ENCODE results near the gene FRMD1. TPM values are rescaled to one million over a fixed set of nuclear protein-coding genes. Genes with fewer than 3 reads are reported as not detected.

The FRMD1 gene
- total RNA-seq, 4 donors from 2014 or later, result 0.13 TPM; not detected in 3

- DNase-seq, result no peak
- H3K36me3 ChIP-seq, result no peaks in the 10 kb centered on the region
Measured at GRCh38 chr6:168043193-168043847, 35.7 kb downstream of the FRMD1 start.

DNA sequence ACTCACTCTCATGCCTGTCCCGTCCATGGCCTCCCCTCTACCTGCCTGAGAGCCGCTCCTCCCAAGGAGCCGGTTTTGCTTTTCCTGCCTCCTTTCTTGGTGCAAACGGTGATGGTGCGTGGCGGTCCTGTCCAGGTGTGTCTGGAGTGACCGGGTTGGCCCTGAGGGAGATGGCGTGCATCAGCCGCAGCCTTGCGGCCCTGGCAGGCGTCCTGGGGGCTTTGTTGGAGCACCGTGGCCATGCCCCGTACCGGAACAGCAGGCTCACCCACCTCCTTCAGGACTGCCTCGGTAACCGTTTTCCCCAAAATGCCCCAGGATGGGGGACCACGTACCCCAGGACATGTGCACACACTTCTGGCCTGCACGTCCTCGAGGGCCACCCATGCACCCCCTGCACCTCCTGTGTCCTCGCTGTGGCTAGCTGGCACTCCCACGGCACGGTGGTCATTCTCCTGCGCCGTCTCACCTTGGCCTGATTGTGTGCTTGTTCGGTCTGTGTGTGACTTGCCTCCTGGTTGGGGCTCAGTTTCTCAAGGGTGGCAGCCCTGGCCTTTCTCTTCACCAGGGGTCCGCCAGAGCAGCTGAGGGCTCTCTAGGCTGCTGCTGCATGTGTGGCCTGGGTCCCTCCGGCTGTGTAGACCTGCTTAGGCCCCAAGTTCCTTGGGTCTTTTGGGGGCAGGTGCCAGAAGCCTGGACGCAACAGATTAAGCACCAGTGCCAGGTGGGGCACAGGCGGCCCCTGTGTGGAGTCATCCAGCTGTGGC, 36.4 kb downstream of the FRMD1 start:
- H3K36me3 ChIP-seq, result no peaks in the 10 kb centered on the region
- no peak overlapping the region for H3K4me3 ChIP-seq (replicated peaks in 1 of 3)
- DNase-seq, result no peak
- TF ChIP-seq CTCF (IDR thresholded peaks at IDR 0.05) (no peak), POLR2A (IDR thresholded peaks at IDR 0.05) (no peak)
- no peaks in the 10 kb centered on the region for H3K9me3 ChIP-seq
- H3K27me3 ChIP-seq, result no peaks in the 10 kb centered on the region
- H3K4me1 ChIP-seq, result peaks cover 0 to 9% of the 10 kb centered on the region in 2 donors
- intact Hi-C loops (cut with DNase I), result no loop called here
- 94 to 98% methylated on average over 16 to 26 of the region's 29 CpGs for WGBS, 2 donors
- no peak overlapping the region for H3K27ac ChIP-seq

More at GRCh38 chr6:168043193-168043847, 35.7 kb downstream of the FRMD1 start:
- no peak overlapping the region for H3K4me3 ChIP-seq (replicated peaks in 1 of 3)
- H3K27ac ChIP-seq, result no peak overlapping the region
- no peak for TF ChIP-seq POLR2A (IDR thresholded peaks at IDR 0.05)
- TF ChIP-seq CTCF (IDR thresholded peaks at IDR 0.05), result no peak
- intact Hi-C loops (cut with DNase I), result no loop called here
- no peaks in the 10 kb centered on the region for H3K9me3 ChIP-seq
- no peaks in the 10 kb centered on the region for H3K27me3 ChIP-seq
- H3K4me1 ChIP-seq, result peaks cover 0 to 9% of the 10 kb centered on the region in 2 donors
- 90 to 91% methylated on average over 10 to 13 of the region's 17 CpGs for WGBS, 2 donors

DNA sequence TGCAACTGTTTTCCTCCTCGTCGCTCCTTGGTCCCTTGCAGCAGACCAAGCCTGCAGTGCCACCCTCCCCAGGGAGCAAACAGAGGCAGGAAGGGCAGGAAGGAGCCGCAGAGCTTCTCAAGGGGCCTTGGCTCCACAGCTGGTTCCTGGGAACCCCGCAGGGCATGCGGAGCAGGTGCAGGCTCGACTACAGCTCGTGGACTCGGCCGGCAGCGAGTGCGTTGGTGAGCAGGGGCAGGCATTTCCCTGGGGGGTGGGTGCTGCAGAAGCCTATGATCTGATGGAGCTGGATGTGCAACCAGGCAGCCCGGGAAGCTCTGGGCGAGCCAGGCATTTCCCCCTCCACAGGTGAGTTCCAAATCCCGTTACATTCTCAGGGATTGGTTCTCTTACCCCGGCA, 37.1 kb downstream of the FRMD1 start:
- no peaks in the 10 kb centered on the region for H3K36me3 ChIP-seq
- H3K27me3 ChIP-seq, result no peaks in the 10 kb centered on the region
- no peak for DNase-seq
- H3K9me3 ChIP-seq, result no peaks in the 10 kb centered on the region
- 78 to 95% methylated on average over 15 of the region's 15 CpGs for WGBS, 2 donors
- H3K4me3 ChIP-seq (replicated peaks in 1 of 3), result no peak overlapping the region
- intact Hi-C loops (cut with DNase I), result no loop called here
- H3K4me1 ChIP-seq, result peaks cover 0 to 9% of the 10 kb centered on the region in 2 donors
- H3K27ac ChIP-seq, result no peak overlapping the region
- TF ChIP-seq POLR2A (IDR thresholded peaks at IDR 0.05), result no peak
- TF ChIP-seq CTCF (IDR thresholded peaks at IDR 0.05), result no peak

DNA sequence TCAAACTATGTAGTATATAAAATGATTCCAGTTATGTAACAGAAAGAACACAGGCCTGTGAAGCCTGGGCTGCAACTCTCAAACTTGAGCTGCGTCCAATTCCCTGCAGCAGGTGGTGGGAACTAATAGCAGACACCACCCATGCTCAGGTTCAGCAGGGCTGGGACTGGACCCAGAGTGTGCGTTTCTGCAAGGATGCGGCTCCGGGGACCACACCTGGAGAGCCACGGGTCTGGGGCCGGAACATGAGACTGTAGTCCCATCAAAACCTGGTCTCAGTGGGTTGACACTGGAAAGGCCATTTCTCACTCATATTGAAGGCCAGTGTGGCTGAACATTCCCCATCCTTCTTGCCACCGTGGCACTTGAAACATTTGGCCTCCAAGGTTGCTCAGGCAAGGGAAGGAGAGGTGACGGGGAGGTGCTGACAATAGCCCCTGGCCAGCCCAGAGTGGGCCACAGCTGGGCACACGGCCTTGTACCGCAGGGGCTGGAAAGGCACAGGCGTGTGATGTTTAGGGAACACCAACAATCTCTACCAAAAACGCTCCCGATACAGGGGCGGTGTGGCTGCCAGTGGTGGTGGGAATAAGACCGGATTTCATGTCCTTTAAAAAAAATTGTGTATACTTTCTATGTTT, 38.0 kb downstream of the FRMD1 start:
- Histone ChIP-seq H3K4me3 (replicated peaks in 1 of 3) (no peak overlapping the region), H3K9me3 (no peaks in the 10 kb centered on the region), H3K4me1 (peaks cover 0 to 4% of the 10 kb centered on the region in 2 donors), H3K27ac (no peak overlapping the region), H3K27me3 (no peaks in the 10 kb centered on the region), H3K36me3 (no peaks in the 10 kb centered on the region)
- intact Hi-C loops (cut with DNase I), result no loop called here
- 92 to 97% methylated on average over 15 of the region's 15 CpGs for WGBS, 2 donors
- TF ChIP-seq CTCF (IDR thresholded peaks at IDR 0.05) (no peak), POLR2A (IDR thresholded peaks at IDR 0.05) (no peak)
- DNase-seq, result no peak

GRCh38 chr6:168039849-168040248, 39.2 kb downstream of the FRMD1 start:
- no peaks in the 10 kb centered on the region for H3K9me3 ChIP-seq
- no peaks in the 10 kb centered on the region for H3K36me3 ChIP-seq
- H3K27ac ChIP-seq, result no peak overlapping the region
- H3K4me3 ChIP-seq (replicated peaks in 1 of 3), result no peak overlapping the region
- TF ChIP-seq POLR2A (IDR thresholded peaks at IDR 0.05) (no peak), CTCF (IDR thresholded peaks at IDR 0.05) (no peak)
- H3K27me3 ChIP-seq, result no peaks in the 10 kb centered on the region
- WGBS, 2 donors, result 88 to 95% methylated on average over 10 to 13 of the region's 13 CpGs
- intact Hi-C loops (cut with DNase I), result no loop called here
- no peaks in the 10 kb centered on the region for H3K4me1 ChIP-seq
- no peak for DNase-seq
